ACHN (cell line): ENCODE measurements around the gene COQ2.
"Not testable (repeated sequence)": the region's sequence is repeated elsewhere in the genome, so short reads cannot be mapped to it uniquely, and the experiment has no call there.

Experiments
- DNase-seq: peaks from one replicate; pipeline ENCODE4 v3.0.0-alpha.2; 2015
- in situ Hi-C: cut with HindIII; loops from 2 replicates; pipeline ENCODE4 v1.10.0; 2017; ENCODE audit warnings: low sequenced_read_pairs, low pct_ligation_motif_present, low pct_unique_long_range_greater_than_20kb

The COQ2 gene

GRCh38 chr4:83284193-83285054, at the start of gene COQ2:
COQ2 (minus strand) TSS chr4:83284798; CDS start chr4:83284764, 34 bp downstream.
- peak; percentile 89 for DNase-seq
- in situ Hi-C loops: no loop called here

GRCh38 chr4:83331956-83332355, 47.4 kb upstream of the COQ2 start:
- no peak for DNase-seq
- in situ Hi-C loops: no loop called here

- DNase-seq: no peak
- in situ Hi-C loops: no loop called here
These were observed 45.0 kb upstream of the COQ2 start for GRCh38 chr4:83329521-83330110.

GRCh38 chr4:83328521-83329187, 44.1 kb upstream of the COQ2 start:
- DNase-seq: no peak
- in situ Hi-C loops: no loop called here

GRCh38 chr4:83326546-83326945, 41.9 kb upstream of the COQ2 start:
- no peak for DNase-seq
- in situ Hi-C loops: no loop called here

GRCh38 chr4:83325306-83325705, 40.7 kb upstream of the COQ2 start:
- in situ Hi-C loops, DNase-seq: not testable (repeated sequence)

GRCh38 chr4:83323136-83323535, 38.5 kb upstream of the COQ2 start:
- in situ Hi-C loops: no loop called here
- no peak for DNase-seq

- in situ Hi-C loops: no loop called here
- DNase-seq: peak; percentile 9
These were observed 36.0 kb upstream of the COQ2 start for GRCh38 chr4:83320548-83320947.

- in situ Hi-C loops: no loop called here
- no peak for DNase-seq
These were observed 34.1 kb upstream of the COQ2 start for GRCh38 chr4:83318666-83319065.

- in situ Hi-C loops: no loop called here
- no peak for DNase-seq
These were observed 33.1 kb upstream of the COQ2 start for GRCh38 chr4:83317671-83318070.

GRCh38 chr4:83316459-83317165, 32.0 kb upstream of the COQ2 start:
- in situ Hi-C loops: no loop called here
- no peak for DNase-seq

- DNase-seq: no peak
- in situ Hi-C loops: no loop called here
These were observed 30.8 kb upstream of the COQ2 start for GRCh38 chr4:83315341-83315870.

GRCh38 chr4:83308672-83309071, 24.1 kb upstream of the COQ2 start:
- DNase-seq: no peak

GRCh38 chr4:83307920-83308319, 23.3 kb upstream of the COQ2 start:
- in situ Hi-C loops: no loop called here
- DNase-seq: no peak

More at GRCh38 chr4:83308672-83309071, 24.1 kb upstream of the COQ2 start:
- in situ Hi-C loops: no loop called here

- in situ Hi-C loops: no loop called here
- no peak for DNase-seq
These were observed 20.6 kb upstream of the COQ2 start for GRCh38 chr4:83305187-83305586.

GRCh38 chr4:83297548-83298260, 13.1 kb upstream of the COQ2 start:
- no peak for DNase-seq
- in situ Hi-C loops: no loop called here

GRCh38 chr4:83293305-83294046, 8.9 kb upstream of the COQ2 start:
- in situ Hi-C loops: no loop called here

More at GRCh38 chr4:83293305-83294046, 8.9 kb upstream of the COQ2 start:
- DNase-seq: no peak
